CD4-positive, alpha-beta T cell treated with Interleukin-15 for 4 hours (primary cell): ENCODE results near the gene PTGER1.
A peak's percentile ranks its signal among the peaks of the same experiment; 100 is the strongest.

Experiments
- DNase-seq: peaks from one replicate; pipeline ENCODE4 v3.0.0-alpha.2; 2020; ENCODE audit warnings: low spot score

Gene PTGER1

GRCh38 chr19:14502334-14503092 is 27.4 kb upstream of the PTGER1 start:
- DNase-seq = no peak

GRCh38 chr19:14497228-14497921 is 22.2 kb upstream of the PTGER1 start:
- DNase-seq = no peak

GRCh38 chr19:14496834-14497227 is 21.7 kb upstream of the PTGER1 start:
- DNase-seq = no peak

GRCh38 chr19:14496029-14496833 is 21.1 kb upstream of the PTGER1 start, which contains the start of gene GIPC1:
TSS of gene GIPC1 (minus strand) at chr19:14496127. CDS start at chr19:14482976, 13,151 bp downstream.
- peak; percentile 80 for DNase-seq

GRCh38 chr19:14495672-14496028 is 20.5 kb upstream of the PTGER1 start:
- DNase-seq = no peak

GRCh38 chr19:14494910-14495671 is 19.9 kb upstream of the PTGER1 start:
- no peak for DNase-seq

- DNase-seq = no peak
Observed at GRCh38 chr19:14494411-14494810, 19.3 kb upstream of the PTGER1 start.

GRCh38 chr19:14492756-14493337 is 17.7 kb upstream of the PTGER1 start:
- no peak for DNase-seq

- no peak for DNase-seq
Observed at GRCh38 chr19:14487370-14488125, 12.4 kb upstream of the PTGER1 start.

- no peak for DNase-seq
Observed at GRCh38 chr19:14482172-14482941, 7.2 kb upstream of the PTGER1 start.

GRCh38 chr19:14480700-14481079 is 5.5 kb upstream of the PTGER1 start:
- DNase-seq = no peak

- peak; percentile 69 for DNase-seq
Observed at GRCh38 chr19:14479975-14480699, 5.0 kb upstream of the PTGER1 start.

GRCh38 chr19:14479309-14479974 is 4.3 kb upstream of the PTGER1 start:
- no peak for DNase-seq

GRCh38 chr19:14478113-14478545 is 3.0 kb upstream of the PTGER1 start:
- DNase-seq = no peak

- DNase-seq = no peak
Observed at GRCh38 chr19:14477418-14478112, 2.4 kb upstream of the PTGER1 start.

- DNase-seq = peak; percentile 60
Observed at GRCh38 chr19:14476673-14477401, 1.7 kb upstream of the PTGER1 start.

GRCh38 chr19:14476327-14476672 is 1.1 kb upstream of the PTGER1 start:
- DNase-seq = no peak

- DNase-seq = no peak
Observed at GRCh38 chr19:14474827-14475226, 327 bp downstream of the PTGER1 start.
